Activated T-cell treated with anti-CD3 and anti-CD28 coated beads for 48 hours (primary cell): ENCODE data around the gene CAB39.
"Not testable (repeated sequence)": the region's sequence is repeated elsewhere in the genome, so short reads cannot be mapped to it uniquely, and the experiment has no call there.

Experiments used
- DNase-seq: peaks from one replicate; pipeline ENCODE4 v3.0.0-alpha.2; 2020; ENCODE audit warnings: low read depth

The CAB39 gene

DNA sequence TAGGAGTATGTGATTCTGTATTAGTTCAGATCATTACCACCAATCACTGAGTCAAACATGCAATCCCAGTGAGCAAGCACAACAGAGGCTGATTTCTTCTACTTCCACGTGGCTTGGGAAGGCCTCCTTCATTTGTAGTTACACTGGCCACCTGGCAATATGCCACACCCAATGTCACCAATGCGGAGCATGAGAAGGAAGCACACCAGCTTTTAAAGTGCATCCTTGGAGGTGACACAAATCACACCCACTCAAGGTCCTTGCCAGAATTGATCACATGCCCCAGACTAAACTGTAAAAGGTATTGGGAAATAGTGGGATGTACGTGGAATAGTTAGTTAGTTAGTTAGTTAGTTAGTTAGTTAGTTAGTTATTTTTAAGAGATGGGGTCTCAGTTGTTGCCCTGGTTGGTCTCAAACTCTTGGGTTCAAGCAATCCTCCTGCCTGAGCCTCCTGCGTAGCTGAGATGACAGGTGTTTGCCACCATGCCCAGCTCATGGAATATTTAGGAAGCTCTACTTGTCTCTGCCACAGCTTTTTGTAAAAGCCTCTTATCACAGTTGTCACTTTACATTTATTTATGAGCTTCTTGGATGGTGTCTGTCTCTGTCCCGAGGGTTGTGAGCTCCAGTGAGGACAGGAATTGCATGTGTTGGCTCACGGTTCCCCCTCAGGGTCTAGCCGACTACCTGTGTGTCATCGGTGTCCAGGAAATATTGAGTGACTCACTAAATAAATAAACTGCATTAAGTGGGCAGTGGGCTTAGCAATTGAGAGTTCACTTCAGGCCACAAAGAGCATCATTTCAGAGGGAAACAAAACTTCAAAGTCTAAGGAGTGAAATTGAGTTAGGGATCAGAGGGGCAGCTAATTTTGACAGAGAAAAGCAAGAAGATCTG is 28.1 kb upstream of the CAB39 start:
- DNase-seq: no peak

DNA sequence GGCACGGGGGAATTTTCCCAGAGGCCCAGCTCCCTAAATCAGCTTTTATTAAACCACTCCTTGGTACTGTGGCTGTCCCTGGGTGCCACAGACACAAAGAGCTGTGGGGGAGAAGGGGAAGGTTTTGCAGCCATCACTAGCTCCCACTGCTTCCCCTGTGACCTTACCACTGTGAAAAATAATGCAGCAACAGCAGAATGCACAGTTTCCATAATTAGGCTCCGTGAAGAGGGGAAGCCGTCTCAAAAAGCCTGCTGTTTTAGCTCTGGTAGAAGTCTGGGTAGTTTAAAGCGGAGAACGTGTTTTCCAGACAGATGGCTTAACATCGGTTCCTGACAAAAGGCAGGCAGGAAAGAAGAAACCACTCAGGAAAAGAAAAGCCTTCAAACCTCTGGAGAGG is 27.5 kb upstream of the CAB39 start:
- no peak for DNase-seq

GRCh38 chr2:230687498-230687897 is 25.1 kb upstream of the CAB39 start:
- DNase-seq: no peak

DNA sequence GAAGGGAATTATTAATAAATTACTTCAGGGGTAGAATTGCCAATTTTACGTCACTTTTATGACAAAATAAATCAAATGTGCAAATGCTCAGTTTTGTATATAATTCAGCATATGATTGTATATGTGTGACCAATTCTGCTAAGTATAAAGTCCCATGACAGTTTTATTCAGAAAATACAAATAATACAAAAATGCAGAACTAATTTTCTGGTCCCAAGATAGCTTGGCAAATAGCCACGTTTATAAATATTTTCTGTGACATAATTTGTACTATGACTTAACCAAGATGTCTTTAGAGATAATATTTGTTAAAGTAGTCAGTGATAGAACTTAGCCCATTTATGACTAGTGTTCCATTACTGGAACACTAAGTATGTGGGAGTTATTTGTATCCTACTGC is 24.2 kb upstream of the CAB39 start:
- no peak for DNase-seq

- DNase-seq: no peak
These were observed 22.2 kb upstream of the CAB39 start for GRCh38 chr2:230690439-230690838.

DNA sequence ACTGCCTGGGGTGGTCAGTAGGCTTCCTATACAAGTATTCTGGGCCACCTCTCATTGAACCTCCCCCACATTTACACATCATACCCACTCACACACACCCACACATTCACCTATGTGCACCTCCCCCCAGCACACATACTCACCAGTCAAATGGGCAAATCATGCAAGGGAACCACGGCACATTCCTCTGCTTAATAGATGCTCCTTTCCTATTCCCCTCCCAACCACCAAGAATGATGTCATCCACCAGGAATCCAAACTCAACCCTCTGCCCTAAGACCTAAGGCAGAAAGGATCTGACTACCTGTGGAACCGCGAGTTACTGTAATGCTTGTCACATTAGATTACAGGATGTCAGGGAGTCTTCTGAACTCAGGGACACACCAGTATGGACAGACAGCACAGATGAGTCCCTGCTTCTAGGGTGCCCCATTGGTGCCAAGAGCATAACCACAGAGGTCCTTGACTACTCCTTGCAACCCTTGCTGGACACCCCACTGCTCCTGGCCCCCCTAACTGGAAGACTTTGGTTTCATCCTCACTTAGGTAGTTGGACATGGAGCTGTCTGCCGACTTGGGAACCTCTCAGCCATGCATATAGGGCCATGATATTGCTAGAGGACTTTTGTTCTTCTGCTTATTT is 21.5 kb upstream of the CAB39 start:
- DNase-seq: no peak

DNA sequence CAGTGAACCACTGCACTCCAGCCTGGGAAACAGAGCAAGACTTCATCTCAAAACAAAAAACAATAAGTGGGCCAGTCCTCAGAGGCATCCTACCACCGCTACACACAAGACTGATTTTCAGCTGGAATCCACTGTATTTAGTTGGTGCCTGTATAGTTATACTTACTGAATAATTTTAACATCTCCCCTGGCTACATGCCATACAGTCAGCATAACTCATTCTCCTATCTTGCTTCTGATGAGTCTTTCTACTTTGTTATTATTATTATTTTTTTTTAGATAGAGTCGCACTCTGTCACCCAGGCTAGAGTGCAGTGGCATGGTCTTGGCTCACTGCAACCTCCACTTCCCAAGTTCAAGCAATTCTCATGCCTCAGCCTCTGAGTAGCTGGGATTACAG is 19.9 kb upstream of the CAB39 start:
- DNase-seq: no peak

- no peak for DNase-seq
These were observed 19.2 kb upstream of the CAB39 start for GRCh38 chr2:230693411-230693810.

- no peak for DNase-seq
These were observed 18.4 kb upstream of the CAB39 start for GRCh38 chr2:230694241-230694640.

DNA sequence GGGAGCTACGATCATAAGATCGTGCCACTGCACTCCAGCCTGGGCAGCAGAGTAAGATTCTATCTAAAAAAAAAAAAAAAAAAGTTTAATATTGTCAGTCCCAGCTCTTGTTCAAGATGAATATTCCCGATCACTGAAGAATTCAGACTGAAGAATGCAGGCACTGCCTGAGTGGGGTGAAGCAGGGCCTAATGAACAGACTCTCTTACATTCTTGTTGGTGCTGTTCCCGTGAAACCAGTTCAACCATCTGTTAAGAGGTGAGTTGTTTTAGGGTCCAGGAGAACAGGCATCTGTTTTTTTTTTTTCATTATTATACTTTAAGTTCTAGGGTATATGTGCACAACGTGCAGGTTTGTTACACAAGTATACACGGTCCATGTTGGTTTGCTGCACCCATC is 17.1 kb upstream of the CAB39 start:
- DNase-seq: no peak

DNA sequence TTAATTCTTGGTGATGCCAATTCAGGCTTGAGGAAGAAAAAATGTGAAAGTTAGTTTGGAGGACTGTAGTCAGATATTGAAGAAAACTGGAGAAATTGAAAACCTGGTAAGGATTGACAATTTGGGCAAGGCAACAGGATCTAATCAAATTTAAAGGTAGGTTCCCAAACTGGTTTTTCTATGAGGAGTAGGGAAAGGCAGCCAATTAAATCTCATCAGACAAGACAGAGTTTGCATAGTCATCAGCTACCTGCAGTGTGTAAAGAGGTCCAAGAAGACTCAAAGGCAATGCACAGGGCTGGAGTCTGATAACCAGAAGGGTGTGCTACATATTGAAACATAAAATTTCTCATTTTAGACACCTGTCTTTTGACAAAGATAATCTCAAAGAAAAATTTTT is 16.0 kb upstream of the CAB39 start:
- no peak for DNase-seq

DNA sequence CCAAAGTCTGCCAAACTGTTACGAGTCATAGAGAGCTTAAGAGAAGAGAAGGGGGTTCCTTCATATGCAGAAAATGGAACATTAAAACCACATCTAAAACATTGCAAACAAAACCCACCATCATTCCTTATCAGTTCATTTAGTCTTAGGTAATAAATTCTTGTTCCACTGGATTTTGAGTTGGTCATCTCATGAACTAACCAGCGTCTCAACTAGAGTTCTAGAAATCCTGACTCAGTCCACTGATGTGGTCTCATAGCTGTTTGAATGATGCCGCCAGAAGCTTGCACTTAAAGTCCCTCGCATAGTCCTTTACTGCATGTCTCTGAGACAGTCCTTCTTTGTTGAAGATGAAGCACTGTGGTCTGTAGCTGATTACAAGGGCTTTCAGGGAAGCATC is 15.0 kb upstream of the CAB39 start:
- DNase-seq: no peak

GRCh38 chr2:230698753-230699152 is 13.9 kb upstream of the CAB39 start:
- DNase-seq: not testable (repeated sequence)

DNA sequence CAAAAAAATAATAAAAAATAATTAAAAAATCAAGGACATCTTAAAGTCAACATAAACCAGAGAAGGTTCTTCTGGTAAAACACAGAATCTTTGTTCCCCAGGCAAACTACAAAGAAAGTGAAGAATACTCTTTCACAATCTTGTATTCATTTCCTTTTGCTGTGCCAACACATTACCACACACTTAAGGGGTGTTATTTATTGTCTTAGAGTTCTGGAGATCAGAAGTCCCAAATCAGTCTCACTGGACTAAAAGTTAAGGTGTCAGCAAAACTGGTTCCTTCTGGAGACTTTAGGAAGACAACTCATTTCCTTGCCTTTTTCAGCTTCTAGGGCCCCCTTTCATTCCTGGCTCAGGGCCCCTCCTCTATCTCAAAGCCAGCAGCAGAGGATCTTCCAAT is 12.2 kb upstream of the CAB39 start:
- no peak for DNase-seq

DNA sequence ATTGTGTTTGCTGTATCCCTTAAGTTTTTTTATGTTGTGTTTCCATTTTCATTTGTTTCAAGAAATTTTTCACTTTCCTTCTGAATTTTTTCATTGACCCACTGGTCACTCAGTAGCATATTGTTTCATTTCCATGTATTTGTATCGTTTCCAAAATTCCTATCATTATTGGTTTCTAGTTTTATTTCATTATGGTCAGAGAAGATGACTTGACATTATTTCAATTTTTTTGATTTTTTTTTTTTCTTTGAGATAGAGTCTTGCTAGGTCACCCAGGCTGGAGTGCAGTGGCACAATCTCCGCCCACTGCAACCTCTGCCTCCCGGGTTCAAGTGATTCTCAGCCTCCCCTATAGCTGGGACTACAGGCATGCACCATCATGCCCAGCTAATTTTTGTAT is 11.3 kb upstream of the CAB39 start:
- DNase-seq: no peak

- DNase-seq: not testable (repeated sequence)
These were observed 10.2 kb upstream of the CAB39 start for GRCh38 chr2:230702457-230702856.

DNA sequence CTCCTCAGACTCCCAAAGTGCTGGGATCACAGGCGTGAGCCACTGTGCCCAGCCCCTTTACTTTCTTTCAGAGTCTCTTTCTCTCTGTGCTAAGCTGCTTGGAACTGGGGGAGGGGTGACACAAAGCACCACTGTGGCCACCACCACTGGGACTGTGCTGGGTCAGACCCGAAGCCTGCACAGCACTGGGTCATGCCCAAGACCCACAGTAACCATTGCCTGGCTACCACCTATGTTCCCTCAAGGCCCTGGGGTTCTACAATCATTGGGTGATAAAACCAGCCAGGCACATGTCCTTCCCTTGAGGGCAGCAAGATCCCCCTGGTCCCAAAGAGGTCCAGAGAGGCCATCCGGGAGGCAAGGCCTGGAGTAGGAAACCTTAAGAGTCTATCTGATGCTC is 9.1 kb upstream of the CAB39 start:
- no peak for DNase-seq

- no peak for DNase-seq
These were observed 6.6 kb upstream of the CAB39 start for GRCh38 chr2:230706053-230706521.

- DNase-seq: no peak
These were observed 5.7 kb upstream of the CAB39 start for GRCh38 chr2:230706966-230707365.

DNA sequence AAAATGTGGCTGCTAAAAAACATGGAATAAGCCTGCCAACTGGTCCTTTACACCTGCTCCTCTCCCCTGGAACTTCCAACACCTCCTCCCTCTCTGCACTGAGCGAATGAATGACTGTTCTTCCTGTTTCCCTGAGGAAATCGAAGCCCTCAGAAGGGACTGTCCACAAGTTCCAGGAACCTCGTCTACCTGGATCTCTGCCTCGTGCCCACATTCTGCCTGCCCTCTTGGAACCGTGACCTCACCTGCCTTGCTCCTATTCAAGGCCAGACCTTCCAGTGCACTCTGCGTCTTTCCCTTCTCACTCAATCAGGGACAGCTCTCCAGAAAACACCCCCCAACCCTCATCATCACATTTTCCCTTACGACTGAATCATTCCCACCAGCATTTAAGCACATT is 4.4 kb upstream of the CAB39 start:
- DNase-seq: no peak

- DNase-seq: no peak
These were observed 1.4 kb upstream of the CAB39 start for GRCh38 chr2:230711224-230711623.

DNA sequence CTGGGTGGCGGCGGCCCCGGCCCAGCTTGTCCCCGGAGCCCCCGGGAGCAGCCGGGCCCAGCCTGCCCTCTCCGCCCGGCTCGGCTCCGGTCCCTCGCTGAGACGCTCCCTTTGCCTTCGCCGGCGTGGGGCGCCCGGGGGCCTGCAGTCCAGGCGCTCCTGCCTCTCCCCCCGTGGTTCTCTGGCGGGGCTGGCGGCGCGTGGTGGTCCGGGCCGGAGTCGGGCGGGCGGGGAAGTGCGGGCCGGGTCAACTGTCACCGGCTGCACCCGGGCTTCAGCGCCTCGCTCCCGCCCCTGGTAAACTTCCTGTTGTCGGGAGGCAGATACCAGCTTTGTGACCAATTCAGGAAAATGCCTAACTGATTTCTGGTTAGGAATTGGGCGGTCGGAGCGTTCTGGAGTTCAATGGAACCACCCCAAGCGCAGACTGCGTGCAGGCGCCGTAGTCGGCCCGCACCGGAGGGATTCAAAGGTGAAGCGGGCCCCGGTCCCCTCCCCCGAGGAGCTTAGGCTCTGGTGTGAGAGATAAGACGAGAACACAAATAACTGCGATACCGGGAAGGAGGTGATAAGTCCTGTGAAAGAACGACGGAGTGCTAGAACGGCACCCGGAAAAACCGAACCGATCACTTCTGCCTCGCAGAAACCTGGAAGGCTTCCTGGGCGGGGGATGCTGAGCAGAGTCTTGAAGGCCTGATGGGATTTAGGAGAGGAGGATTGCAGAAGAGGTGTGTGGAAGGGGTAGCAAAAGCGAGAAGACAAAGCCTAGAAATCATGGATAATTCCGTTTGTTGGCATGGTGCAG is 891 bp downstream of the CAB39 start:
- DNase-seq: peak; percentile 25

DNA sequence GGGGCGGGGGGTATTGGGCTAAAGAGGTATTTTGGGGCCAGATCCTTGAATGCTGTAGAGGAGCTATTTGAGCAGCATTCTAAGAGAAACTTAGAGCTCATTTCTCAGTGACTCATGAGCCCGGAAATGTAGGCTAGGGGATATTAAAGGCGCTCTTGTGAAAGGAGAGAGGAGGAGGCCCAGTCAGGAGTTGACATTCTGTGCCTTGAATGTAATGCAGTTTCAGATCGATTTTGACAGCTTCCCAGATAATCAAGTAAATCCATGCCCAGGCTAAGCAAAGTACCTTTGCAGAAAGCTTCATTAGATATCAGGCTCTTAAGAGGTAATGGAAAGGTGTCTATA is 1.5 kb downstream of the CAB39 start:
- DNase-seq: peak; percentile 9
